GM19043 (cell line): ENCODE results near the gene AKAP8.
"Not testable (repeated sequence)": the region's sequence is repeated elsewhere in the genome, so short reads cannot be mapped to it uniquely, and the experiment has no call there.

Experiments
- ATAC-seq: cut with Tn5 transposase; IDR thresholded peaks from one replicate; pipeline ENCODE4 v1.9.1; 2021; ENCODE audit warnings: low read depth; ENCODE audit not compliant: unreplicated experiment

The AKAP8 gene

DNA sequence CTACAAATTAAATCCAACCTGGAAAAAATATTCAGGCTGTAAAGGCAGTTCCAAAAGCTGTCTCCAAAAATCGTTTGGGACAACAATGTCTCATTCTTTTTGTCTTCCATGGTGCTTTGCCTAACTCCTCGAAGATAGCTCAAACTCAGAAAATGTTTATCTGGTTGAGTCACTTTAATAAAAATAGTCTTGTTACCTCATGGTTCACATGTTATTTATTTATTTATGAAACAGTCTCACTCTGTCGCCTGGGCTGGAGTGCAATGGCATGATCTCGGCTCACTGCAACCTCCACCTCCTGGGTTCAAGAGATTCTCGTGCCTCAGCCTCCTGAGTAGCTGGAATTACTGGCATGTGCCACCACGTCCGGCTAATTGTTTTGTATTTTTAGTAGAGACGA is 42.4 kb downstream of the AKAP8 start:
- no peak for ATAC-seq

DNA sequence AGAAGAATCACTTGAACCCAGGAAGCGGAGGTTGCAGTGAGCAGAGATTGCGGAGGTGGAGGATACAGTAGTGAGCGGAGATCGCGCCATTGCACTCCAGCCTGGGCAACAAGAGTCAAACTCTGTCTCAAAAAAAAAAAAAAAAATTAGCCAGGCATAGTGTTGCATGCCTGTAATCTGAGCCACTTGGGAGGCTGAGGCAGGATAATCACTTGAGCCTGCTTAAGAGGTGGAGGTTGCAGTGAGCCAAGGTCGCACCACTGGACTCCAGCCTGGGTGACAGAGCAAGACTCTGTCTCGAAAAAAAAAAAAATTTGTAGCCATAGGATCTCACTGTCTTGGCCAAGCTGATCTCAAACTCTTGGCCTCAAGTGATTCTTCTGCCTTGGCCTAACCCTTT is 43.6 kb downstream of the AKAP8 start:
- not testable (repeated sequence) for ATAC-seq

DNA sequence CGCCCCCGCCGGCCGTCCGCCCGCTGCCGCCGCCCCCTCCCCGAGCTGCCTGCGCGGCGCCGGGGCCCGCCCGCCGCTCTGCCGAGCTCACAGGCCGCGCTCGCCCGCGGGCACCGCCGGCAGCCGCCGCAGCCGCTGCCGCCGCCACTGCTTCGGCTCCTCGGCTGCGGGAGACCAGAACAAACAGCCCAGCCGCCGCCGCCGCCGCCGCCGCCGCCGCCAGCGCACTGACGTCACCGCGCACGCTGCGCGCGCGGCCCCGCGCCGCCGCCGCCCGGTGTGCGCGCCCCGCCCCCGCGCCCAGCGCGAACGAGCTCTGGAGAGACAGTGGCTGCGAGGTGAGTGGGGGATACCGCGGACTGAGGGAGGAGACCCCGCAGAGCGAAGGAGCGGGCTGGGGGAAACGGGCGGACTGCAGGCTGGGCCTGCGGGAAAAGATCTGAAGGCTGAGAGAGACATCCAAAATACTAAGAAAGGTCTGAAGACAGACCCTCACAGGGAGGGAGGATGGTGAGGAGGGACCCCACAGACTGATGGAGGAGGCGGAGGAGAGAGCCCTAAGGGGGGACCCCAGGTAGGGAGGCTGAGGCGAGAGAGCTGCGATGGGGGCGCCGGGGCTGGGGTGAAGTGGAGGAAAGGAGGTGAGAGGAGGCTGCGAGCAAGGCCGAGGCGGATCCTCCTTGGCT is 47.1 kb downstream of the AKAP8 start, which contains the start of gene BRD4:
Gene BRD4 (minus strand): TSS at position 229 of the 686 bp plus-strand sequence. CDS start 59,440 bp downstream, outside the sequence.
- ATAC-seq: no peak

DNA sequence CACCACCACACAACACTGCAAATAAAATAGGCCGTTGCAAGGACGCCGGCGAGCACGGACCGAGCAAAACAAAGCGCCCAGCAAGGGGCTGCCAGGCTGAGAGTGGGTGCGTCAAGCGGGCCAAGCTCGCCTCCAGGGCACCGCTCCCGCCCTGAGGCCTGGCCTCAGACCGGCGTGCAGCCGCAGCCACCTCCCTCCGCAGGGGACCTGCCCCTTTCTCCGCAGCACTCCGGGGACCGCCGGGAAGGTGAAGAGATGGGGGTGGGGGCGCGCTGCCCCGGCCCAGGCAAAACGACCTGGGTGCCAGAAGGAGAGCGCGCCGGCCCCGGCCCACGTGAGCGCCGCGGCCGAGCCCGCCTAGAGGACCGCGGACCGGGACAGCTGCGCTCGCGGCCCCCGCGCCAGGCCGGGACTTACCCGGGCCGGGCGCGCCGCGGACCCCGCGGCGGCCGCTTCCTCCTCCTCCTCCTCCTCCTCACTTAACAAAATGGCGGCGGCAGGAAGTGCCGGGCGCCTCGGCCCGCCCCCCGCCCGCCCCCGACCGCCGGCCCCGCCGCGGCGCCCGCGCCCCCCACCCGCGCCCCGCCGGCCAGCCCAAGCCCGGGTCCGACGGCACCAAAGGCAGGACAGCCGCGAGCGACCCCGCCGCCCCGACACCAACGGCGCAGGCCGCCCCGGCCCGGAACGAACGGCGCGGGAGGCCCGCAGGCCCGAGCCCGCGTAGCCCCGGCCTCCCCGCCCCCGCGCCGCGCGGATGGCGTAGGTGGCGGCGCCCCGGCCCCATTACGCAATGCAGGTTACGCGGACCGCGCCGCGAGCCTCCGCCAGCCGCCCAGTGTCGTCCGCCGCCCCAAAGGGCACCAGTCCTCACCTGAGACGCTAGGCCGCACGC is 47.9 kb downstream of the AKAP8 start:
- ATAC-seq: no peak

DNA sequence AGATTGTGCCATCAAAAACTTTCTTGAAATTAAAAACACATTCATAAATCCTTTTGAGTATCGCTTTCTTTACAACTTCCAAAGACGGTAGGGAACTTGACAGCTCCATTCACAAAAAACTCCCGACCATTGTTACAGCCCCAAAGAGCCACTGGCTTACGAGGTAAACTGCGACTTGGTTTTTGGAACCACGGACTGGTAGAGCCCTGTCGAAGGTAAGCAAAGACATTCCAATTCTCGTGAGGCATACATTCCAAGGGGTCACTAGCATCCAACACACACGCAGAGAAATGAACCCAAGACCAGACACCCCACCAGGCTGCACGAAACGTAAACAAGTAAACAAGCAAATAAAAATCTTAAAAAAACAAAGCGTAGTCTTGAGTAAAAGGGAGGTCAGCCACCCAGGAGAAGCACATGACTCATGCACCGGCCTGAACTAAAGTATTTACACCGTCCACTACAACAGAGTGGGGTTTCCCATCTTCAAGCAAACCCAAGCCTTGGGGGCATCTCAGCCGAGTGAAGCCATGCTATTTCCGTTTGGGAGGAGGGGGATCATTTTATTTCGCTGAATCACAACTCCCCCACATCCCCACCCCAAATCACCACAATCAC is 48.7 kb downstream of the AKAP8 start:
- ATAC-seq: no peak

DNA sequence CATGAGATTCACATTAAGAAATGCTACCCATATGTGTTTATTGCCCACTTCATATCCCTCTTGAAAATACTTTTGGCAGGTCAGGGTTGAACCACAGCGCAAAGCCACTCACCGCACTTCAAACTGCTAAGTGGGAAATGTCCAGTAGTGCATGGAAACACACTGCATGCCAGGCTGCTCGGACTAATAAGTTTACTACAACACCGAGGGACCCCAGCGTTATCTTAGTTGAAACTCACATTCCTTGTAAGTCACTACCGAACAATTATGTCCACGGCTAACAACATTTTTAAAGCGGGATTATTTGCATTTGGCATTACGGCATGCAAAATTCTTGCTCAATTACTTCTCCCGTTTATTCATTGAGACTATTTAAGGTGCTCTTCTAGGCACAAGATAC is 51.3 kb downstream of the AKAP8 start:
- no peak for ATAC-seq

DNA sequence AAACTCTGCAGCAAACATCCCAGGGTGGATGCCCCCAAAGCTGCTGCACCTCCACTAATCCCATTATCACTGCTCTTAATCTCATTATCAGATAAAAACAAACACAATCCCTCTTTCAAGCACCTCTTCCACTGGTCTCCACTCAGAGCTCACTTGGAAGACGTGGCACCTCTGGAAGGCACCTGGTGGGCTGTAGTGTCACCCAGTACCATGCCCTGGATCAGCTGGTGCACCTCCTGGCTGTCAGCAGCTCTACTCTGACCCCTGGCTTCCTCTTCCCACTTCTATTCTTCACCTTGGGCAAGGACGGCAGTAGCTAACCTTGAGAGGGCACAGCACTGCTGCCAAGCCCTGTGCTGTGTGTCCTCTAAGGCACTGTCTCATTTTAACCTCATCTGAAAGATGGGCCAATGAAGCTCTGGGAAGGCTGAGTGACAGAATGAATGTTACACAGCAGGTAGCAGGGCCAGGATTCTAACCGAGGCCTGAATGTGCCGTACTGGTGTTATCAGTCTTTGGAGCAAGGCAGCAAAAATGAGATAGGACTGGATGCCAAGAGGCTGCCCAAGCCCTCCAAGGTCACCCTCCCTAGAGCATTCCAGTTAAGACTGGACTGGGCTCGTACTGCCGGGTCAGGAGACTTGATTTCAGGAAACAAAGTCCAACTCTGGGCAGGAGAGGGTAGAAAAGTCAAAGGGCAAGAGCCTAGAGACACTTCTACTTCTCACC is 54.6 kb downstream of the AKAP8 start:
- ATAC-seq: no peak

DNA sequence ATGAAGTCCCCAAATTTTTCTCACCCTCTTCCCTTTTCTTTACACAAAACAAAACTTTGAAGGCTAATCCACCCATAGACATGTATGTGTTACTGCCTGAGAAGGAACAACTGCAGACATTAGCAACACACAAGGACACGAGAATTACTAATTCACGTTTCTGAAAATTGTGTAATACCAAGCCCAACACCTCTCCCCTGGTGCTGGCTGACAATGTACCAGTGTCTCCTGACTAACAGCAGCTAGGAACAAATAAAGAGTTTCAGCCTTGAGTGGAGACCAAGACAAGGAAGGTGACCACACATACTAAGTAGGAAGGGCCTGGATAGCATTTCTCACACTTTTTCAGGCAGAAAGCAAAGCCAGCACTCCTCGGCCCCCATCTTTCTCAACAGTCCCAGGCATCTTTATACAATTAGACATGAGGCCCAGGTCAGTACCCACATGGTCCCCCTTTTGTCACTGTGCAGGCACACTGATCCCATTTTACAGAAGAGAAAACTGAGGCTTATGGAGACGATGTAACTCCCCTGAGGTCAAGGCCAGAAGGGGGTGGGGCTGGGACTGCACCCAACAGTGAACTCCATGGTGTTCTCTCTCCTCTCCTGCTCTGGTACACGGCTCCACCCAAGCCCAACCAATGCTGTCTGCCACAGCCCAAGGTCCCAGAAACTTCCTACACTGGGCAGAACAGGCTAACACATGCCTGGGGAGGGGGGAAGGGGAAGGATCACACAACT is 55.9 kb downstream of the AKAP8 start:
- ATAC-seq: no peak

DNA sequence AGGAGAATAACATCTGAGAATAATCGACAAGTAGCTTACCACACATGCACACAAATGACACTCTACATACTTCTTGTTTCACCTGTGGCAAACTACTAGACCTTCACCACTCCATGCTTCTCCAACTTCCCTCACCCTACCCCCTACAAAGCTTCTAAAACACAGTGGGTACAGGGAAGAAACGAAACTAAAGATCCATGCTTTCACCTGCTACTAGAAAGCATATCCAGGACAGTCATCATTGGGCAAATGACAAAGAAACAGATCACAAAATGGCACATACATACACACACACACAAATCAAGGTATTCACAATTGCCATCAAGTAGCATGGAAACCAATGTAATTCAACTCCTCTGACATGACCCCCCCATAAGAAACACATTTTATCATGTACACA is 57.8 kb downstream of the AKAP8 start:
- no peak for ATAC-seq

DNA sequence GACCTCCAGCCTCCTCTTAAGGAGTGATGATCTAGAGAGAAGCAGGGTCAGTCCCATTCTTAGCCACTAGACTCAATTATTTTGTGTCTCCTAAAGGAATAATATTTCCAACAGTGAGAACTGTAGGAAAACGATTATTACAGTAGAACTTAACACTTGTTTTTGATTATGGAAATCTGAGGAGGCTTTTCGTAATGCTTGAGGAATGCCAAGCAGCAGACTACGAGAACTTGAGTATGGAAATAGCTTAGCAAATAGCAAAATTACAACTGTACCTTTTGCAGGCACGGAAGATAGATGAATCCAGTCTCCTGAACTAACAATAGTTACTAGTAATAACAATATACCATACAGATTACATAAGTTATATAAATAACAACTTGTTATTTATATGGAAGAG is 59.5 kb downstream of the AKAP8 start:
- no peak for ATAC-seq

DNA sequence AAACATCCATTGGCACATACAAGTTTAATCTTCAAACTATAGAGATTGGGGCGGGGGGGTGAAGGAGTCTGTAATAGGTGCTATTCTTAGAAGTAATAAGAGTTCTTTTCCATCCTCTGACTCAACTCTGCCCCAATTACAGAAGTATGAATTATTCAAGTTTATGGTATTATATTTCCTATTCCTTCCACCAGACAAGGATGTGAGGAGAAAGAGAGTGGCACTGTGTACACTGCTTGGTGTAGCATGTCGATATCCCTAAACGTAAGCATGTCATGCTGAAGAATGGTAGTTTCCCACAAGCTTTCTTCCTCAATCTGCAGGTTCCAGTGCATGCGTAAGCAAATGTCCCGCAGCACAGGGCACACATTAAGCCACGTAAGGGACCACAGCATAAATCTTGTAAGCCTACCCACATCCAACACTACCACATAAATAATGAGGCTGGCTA is 61.3 kb downstream of the AKAP8 start:
- ATAC-seq: no peak

DNA sequence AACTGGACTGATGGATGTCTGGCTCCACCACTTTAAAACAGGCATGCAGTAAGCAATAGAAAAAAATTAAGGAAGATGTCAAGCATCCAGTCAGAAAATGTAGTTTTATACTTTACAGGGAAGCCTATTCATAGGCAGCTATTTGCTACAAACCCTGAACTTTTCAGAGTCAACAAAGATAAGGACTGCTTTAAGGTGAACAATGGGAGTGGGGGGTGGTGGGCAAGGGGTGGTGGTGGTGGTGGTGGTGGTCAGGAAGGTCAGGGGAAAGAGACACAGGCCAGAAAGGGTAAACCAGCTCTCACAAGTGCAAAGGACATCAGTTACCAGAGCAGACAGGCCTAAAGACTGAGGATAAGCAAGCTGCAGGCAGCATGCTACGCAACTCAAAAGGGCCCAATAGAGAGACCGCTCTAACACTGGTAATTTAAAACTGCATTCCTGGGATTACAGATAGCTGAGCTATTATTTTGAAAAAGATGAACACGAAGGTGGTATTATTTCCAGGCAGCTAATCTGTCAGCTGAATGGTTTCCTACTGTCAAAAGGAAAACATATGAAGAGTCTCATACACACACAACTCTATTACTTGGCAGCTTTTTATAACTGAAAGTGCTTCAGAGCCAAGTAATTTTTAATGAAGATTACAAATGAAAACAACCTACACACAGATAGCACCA is 62.1 kb downstream of the AKAP8 start:
- ATAC-seq: no peak

DNA sequence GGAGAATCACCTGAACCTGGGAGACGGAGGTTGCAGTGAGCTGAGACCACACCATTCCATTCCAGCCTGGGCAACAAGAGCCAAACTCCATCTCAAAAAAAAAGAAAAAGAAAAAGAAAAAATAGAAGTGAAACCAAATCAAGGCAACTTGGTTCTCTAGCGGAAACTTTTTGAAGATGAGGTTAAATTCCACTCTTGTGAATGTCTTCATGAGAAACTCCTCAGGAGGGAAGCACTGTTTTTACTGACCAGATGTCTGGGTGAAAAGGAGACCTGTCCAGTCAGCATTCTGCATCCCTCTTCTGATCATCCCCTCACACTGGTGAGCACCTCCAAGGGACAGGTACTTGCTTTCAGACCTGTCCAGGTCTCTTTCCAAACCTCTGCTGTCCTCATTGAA is 63.1 kb downstream of the AKAP8 start:
- no peak for ATAC-seq

DNA sequence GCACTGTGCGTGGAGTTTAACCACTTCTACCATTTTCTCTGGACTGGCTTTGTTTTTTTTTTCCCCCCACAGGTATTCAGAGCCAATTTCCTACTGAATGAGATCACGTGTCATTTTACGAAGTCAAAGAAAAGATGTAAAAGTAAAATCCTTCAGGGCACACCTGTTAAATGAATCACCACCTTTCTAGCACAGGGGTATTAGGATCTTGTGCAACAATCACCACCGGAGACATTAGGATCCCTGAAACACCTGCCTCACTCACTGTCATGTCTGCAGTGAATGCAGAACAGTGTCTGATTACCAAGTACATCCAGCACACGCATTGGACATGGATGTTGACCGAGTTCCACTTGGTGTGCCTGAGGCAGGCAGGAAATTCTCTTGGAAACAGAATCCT is 64.5 kb downstream of the AKAP8 start:
- ATAC-seq: no peak

DNA sequence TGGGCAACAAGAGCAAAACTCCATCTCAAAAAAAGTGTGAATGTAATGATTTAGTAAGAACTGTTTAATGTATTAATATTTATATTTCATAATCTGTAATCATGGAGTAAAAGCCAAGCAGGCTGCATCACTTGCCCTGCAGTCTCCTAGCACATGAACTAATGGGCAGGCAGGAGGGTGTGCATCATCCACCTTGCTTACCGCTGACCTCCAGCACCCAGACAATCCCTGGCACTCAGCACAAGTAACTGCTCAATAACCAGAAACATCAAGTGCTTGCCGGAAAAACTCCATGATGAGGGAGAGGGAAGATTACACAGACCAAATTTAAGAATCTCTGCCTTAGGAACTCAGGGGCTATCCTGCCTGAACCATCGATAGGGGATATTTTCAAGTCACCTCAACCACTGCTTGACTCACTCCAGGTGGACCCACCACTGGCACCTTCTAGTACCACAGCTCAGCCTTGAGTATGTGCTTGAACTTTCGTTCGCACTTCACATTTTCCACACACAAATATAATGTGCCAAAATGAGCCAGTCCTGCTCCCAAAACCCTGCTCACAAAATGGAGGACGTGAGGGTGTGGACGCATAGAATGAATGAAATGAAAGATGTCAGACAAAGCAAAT is 65.8 kb downstream of the AKAP8 start:
- no peak for ATAC-seq

DNA sequence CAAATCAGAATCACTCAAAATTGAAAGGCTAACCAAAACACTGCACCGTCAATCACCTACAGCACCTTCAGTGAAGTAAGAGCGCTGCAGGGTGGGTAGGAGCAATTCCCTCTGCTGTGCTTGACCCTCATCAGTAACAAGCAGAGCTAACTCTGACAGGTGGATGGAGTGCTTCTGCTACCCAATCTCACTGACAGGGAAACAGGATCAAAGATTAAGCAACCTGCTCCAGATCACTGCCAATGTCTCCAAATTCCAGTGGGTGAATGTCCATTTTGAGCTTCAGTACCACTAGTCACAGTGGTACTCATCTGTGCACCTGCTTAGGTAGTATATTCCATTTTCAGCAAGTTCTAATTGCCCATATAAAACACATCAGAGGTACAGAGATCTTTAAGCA is 72.4 kb downstream of the AKAP8 start:
- ATAC-seq: no peak

DNA sequence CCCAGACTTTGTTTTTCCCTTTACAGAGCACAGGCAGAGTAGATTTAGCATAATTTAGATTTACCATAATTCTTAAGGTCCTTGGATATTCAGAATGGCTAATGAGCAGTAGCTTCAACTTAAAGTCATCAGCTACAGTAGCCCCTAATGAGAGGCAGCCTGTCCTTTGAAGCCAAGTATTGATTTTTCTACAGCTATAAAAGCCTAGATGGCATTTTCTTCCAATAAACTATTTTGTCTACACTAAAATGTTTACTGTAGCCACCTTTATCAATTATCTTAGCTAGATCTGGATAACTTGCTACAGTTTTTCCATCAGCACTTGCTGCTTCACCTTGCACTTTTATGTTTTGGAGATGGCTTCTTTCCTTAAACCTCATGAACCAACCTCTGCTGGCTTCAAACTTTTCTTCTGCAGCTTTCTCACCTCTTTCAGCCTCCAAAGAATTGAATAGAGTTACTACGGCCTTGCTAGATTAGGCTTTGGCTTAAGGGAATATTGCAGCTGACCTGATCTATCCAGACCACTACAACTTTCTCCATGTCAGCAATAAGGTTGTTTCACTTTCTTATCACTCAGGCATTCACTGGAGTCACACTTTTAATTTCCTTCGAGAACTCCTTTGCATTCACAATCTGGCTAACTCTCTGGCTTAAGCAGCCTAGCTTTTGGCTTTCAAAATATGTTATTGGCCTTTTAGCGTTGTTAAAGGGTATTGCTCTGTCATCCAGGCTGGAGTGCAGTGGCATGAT is 73.8 kb downstream of the AKAP8 start:
- ATAC-seq: no peak

DNA sequence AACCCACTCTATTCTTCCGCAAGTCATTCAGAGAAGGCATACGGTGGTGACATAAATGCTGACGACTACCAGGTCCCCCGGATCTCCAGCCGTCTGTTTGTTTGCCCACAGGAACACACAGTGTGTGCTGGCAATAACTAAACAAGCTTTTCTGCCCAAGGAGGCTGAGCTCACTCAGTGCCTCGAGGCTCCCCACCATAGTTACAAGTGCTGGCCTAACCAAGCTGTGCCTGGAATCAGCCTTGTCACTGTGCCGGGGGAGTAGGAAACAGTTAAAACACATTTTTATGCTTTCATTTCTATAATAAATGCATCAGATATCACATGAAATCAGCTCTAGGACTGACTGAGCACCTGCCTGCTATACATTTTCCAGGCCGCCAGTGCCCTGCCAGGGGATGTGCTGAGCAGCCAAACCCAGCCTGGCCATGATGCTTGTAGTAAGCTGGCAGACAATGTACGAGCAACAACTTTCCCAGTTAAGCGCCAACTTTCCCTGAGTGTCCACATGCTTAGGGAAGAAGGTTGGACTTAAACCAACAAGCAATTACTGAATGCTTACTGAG is 75.4 kb downstream of the AKAP8 start:
- no peak for ATAC-seq
